HepG2 (cell line): ENCODE data around the gene MAP2K5.

Experiments
- JUNB ChIP-seq: sonication (generic); formaldehyde crosslinking; IDR thresholded peaks from 2 replicates; pipeline ENCODE4 v1.8.0; 2022; ENCODE audit warnings: missing genetic modification reagents, mild to moderate bottlenecking, borderline replicate concordance
- PHF5A ChIP-seq: IDR thresholded peaks from one replicate; pipeline ENCODE4 v1.6.1; 2018; ENCODE audit warnings: low read depth, missing genetic modification reagents; ENCODE audit not compliant: unreplicated experiment
- POLR2A ChIP-seq, 2 experiments: IDR thresholded peaks; 2 replicates each; pipeline ENCODE4 v1.6.1; 2011; ENCODE audit warnings: low read depth in 2 of 2, low read length in 2 of 2, mild to moderate bottlenecking in 1 of 2, moderate library complexity in 1 of 2; ENCODE audit not compliant: insufficient read depth in 1 of 2
- TF ChIP-seq, protein P1 (sequence below): sonication (generic); formaldehyde crosslinking; IDR thresholded peaks from 2 replicates; pipeline ENCODE4 v1.5.0; 2020; ENCODE audit warnings: mild to moderate bottlenecking, missing genetic modification reagents, moderate library complexity

DNA sequence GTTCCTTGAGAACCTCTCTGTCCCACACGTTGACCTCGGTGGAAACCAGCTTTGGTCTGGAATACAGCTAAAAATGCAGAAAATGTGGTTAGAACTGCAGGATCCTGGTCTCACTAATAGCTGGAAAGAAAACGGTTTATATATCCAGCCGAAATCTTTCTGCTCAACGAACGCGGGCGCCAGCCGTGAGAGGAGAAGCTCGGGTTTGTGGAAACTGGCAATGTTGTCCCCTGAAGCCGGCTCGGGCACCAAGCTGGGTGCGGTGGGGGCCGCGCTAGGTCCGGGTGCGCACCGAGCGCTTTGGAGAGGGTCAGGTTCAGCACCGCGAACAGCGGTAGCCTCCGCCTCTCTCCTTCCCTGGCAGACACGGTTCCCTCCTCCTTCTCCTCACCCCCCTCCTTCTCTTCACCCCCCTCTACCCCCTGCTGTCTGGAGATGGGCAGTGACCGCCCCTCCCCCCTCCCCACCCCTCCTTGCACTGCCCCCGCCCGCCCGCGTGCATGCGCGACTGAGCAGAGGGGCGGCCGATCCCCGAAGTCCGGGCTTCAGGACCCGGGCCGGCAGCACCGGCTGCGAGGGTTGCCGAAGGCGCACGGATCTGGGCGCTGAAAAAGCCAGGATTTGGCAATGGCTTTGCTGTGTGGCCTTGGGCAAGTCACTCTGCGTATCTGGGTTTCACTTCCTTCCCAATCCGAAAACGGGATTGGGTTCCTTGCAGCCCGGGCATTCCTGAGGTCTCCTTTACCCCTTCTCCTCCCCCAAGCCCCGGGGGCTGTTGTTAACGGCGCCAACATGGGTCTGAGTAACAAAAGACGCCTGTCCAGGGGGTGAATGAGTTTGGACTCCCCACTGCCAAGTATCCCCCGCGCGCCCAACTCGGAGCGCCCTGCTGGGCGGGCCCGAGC lies 282.7 kb downstream of the MAP2K5 start, which contains the start of gene SKOR1:
- TF ChIP-seq, protein P1, sequence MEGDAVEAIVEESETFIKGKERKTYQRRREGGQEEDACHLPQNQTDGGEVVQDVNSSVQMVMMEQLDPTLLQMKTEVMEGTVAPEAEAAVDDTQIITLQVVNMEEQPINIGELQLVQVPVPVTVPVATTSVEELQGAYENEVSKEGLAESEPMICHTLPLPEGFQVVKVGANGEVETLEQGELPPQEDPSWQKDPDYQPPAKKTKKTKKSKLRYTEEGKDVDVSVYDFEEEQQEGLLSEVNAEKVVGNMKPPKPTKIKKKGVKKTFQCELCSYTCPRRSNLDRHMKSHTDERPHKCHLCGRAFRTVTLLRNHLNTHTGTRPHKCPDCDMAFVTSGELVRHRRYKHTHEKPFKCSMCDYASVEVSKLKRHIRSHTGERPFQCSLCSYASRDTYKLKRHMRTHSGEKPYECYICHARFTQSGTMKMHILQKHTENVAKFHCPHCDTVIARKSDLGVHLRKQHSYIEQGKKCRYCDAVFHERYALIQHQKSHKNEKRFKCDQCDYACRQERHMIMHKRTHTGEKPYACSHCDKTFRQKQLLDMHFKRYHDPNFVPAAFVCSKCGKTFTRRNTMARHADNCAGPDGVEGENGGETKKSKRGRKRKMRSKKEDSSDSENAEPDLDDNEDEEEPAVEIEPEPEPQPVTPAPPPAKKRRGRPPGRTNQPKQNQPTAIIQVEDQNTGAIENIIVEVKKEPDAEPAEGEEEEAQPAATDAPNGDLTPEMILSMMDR (CRISPR knock-in tag), result no peak
- no peak for TF ChIP-seq PHF5A (CRISPR knock-in tag)
- no peak for TF ChIP-seq JUNB (CRISPR knock-in tag)
- TF ChIP-seq POLR2A (IDR thresholded peaks at IDR 0.05; ENCODE audit: insufficient read depth in 1 of 2, low read depth in 2 of 2, low read length in 2 of 2), result no peak
